Measurements from ENCODE around the gene PRRT1.
"Not testable (repeated sequence)": the region's sequence is repeated elsewhere in the genome, so short reads cannot be mapped to it uniquely, and the experiment has no call there.

- TF ChIP-seq CTCF (IDR thresholded peaks at IDR 0.05 in 8 of 11, conservative IDR thresholded peaks at IDR 0.05 in 3 of 11); POLR2A (IDR thresholded peaks at IDR 0.05): not testable (repeated sequence)
Measured at GRCh38 chr6:32186151-32186840, 34.6 kb upstream of the PRRT1 start.

All from spleen (tissue), 7 donors.